ENCODE measurements around the gene RASAL2. TPM values are rescaled to one million over a fixed set of nuclear protein-coding genes. Genes with fewer than 3 reads are reported as not detected.

The RASAL2 gene
- total RNA-seq, 1 donor from 2014 or later: 44.2 TPM

- H3K9ac ChIP-seq (ENCODE audit: low read length): no peak overlapping the region
- no peak overlapping the region for H3K4me3 Mint-ChIP-seq (ENCODE audit: unreplicated experiment)
- H2AFZ ChIP-seq (ENCODE audit: low read depth, low read length): no peak overlapping the region
- TF ChIP-seq CTCF (IDR thresholded peaks at IDR 0.05; ENCODE audit: insufficient read depth, low read depth, low read length) (no peak), EZH2 (IDR thresholded peaks at IDR 0.05; ENCODE audit: insufficient read depth, low read length) (no peak)
- no peaks in the 10 kb centered on the region for H4K20me1 ChIP-seq (ENCODE audit: insufficient read depth, low read length)
- no peaks in the 10 kb centered on the region for H3K36me3 ChIP-seq (ENCODE audit: insufficient read depth, low read length)
- no peaks in the 10 kb centered on the region for H3K79me2 ChIP-seq (ENCODE audit: insufficient read depth, low read length)
- FAIRE-seq: no peak
- DNase-seq (ENCODE audit: low read depth): no peak
- no peaks in the 10 kb centered on the region for H3K27me3 Mint-ChIP-seq (ENCODE audit: low read depth, unreplicated experiment)
- H3K4me1 ChIP-seq (ENCODE audit: insufficient read depth, low read length): peaks cover 2% of the 10 kb centered on the region
- peaks cover 23% of the 10 kb centered on the region for H3K4me1 Mint-ChIP-seq (ENCODE audit: low read depth, unreplicated experiment)
- H3K9me3 ChIP-seq (ENCODE audit: insufficient read depth, low read depth, low read length): no peaks in the 10 kb centered on the region
- no peak overlapping the region for H3K27ac Mint-ChIP-seq (ENCODE audit: unreplicated experiment)
- H3K27me3 ChIP-seq (ENCODE audit: insufficient read depth, low read length): no peaks in the 10 kb centered on the region
- no peak overlapping the region for H3K4me2 ChIP-seq (ENCODE audit: low read length)
- H3K36me3 Mint-ChIP-seq (ENCODE audit: low read depth, unreplicated experiment): no peaks in the 10 kb centered on the region
- no peaks in the 10 kb centered on the region for H3K9me3 Mint-ChIP-seq (ENCODE audit: unreplicated experiment)
- H3K4me3 ChIP-seq (ENCODE audit: insufficient read depth, low read depth, low read length): no peak overlapping the region
- H3K27ac ChIP-seq (ENCODE audit: low read depth, low read length): no peak overlapping the region
Observed at GRCh38 chr1:178066296-178066907, 27.5 kb upstream of the RASAL2 start.

GRCh38 chr1:178066908-178067614 is 26.8 kb upstream of the RASAL2 start:
- Histone ChIP-seq H3K27ac (ENCODE audit: low read depth, low read length) (no peak overlapping the region), H3K36me3 (ENCODE audit: insufficient read depth, low read length) (no peaks in the 10 kb centered on the region), H3K9ac (ENCODE audit: low read length) (no peak overlapping the region), H4K20me1 (ENCODE audit: insufficient read depth, low read length) (no peaks in the 10 kb centered on the region), H3K4me2 (ENCODE audit: low read length) (no peak overlapping the region), H3K27me3 (ENCODE audit: insufficient read depth, low read length) (no peaks in the 10 kb centered on the region), H3K79me2 (ENCODE audit: insufficient read depth, low read length) (no peaks in the 10 kb centered on the region), H3K9me3 (ENCODE audit: insufficient read depth, low read depth, low read length) (no peaks in the 10 kb centered on the region), H3K4me3 (ENCODE audit: insufficient read depth, low read depth, low read length) (no peak overlapping the region), H3K4me1 (ENCODE audit: insufficient read depth, low read length) (no peaks in the 10 kb centered on the region), H2AFZ (ENCODE audit: low read depth, low read length) (no peak overlapping the region)
- FAIRE-seq (no peak), DNase-seq (ENCODE audit: low read depth) (peak; percentile 43)
- Mint-ChIP-seq H3K4me3 (ENCODE audit: unreplicated experiment) (no peak overlapping the region), H3K27me3 (ENCODE audit: low read depth, unreplicated experiment) (no peaks in the 10 kb centered on the region), H3K27ac (ENCODE audit: unreplicated experiment) (peak overlapping the region; percentile 55), H3K36me3 (ENCODE audit: low read depth, unreplicated experiment) (no peaks in the 10 kb centered on the region), H3K4me1 (ENCODE audit: low read depth, unreplicated experiment) (peaks cover 19% of the 10 kb centered on the region), H3K9me3 (ENCODE audit: unreplicated experiment) (no peaks in the 10 kb centered on the region)
- TF ChIP-seq EZH2 (IDR thresholded peaks at IDR 0.05; ENCODE audit: insufficient read depth, low read length): no peak
- no peak for TF ChIP-seq CTCF (IDR thresholded peaks at IDR 0.05; ENCODE audit: insufficient read depth, low read depth, low read length)

- Histone ChIP-seq H4K20me1 (ENCODE audit: insufficient read depth, low read length) (no peaks in the 10 kb centered on the region), H3K9me3 (ENCODE audit: insufficient read depth, low read depth, low read length) (no peaks in the 10 kb centered on the region), H3K27ac (ENCODE audit: low read depth, low read length) (no peak overlapping the region), H3K9ac (ENCODE audit: low read length) (no peak overlapping the region), H3K4me2 (ENCODE audit: low read length) (no peak overlapping the region), H2AFZ (ENCODE audit: low read depth, low read length) (no peak overlapping the region), H3K36me3 (ENCODE audit: insufficient read depth, low read length) (no peaks in the 10 kb centered on the region), H3K4me3 (ENCODE audit: insufficient read depth, low read depth, low read length) (no peak overlapping the region), H3K27me3 (ENCODE audit: insufficient read depth, low read length) (no peaks in the 10 kb centered on the region), H3K79me2 (ENCODE audit: insufficient read depth, low read length) (no peaks in the 10 kb centered on the region), H3K4me1 (ENCODE audit: insufficient read depth, low read length) (no peaks in the 10 kb centered on the region)
- no peak for DNase-seq (ENCODE audit: low read depth)
- Mint-ChIP-seq H3K9me3 (ENCODE audit: unreplicated experiment) (no peaks in the 10 kb centered on the region), H3K27me3 (ENCODE audit: low read depth, unreplicated experiment) (peaks cover 2% of the 10 kb centered on the region), H3K4me3 (ENCODE audit: unreplicated experiment) (no peak overlapping the region), H3K36me3 (ENCODE audit: low read depth, unreplicated experiment) (no peaks in the 10 kb centered on the region), H3K4me1 (ENCODE audit: low read depth, unreplicated experiment) (peaks cover 15% of the 10 kb centered on the region), H3K27ac (ENCODE audit: unreplicated experiment) (no peak overlapping the region)
- TF ChIP-seq CTCF (IDR thresholded peaks at IDR 0.05; ENCODE audit: insufficient read depth, low read depth, low read length) (no peak), EZH2 (IDR thresholded peaks at IDR 0.05; ENCODE audit: insufficient read depth, low read length) (no peak)
- FAIRE-seq: no peak
Observed at GRCh38 chr1:178071811-178072210, 22.1 kb upstream of the RASAL2 start.
